ENCODE measurements around the gene SFMBT2. TPM values are rescaled to one million over a fixed set of nuclear protein-coding genes. Genes with fewer than 3 reads are reported as not detected.

SFMBT2 gene
- total RNA-seq, 1 donor from 2014 or later = 9.1 TPM

- Mint-ChIP-seq H3K27ac (no peak overlapping the region), H3K9me3 (ENCODE audit: low read depth) (peaks cover 25% of the 10 kb centered on the region), H3K4me3 (ENCODE audit: low read depth) (no peak overlapping the region), H3K36me3 (ENCODE audit: insufficient read depth) (peaks cover 5% of the 10 kb centered on the region), H3K4me1 (ENCODE audit: low read depth) (peaks cover 6% of the 10 kb centered on the region), H3K27me3 (peaks cover 11% of the 10 kb centered on the region)
- no peak for TF ChIP-seq CTCF (IDR thresholded peaks at IDR 0.05; ENCODE audit: unreplicated experiment)
- no peak for DNase-seq (ENCODE audit: low spot score, unreplicated experiment)
Observed at GRCh38 chr10:7133278-7133677, 277.6 kb downstream of the SFMBT2 start.

- Mint-ChIP-seq H3K4me1 (ENCODE audit: low read depth) (peaks cover 16% of the 10 kb centered on the region), H3K27me3 (peaks cover 3% of the 10 kb centered on the region), H3K9me3 (ENCODE audit: low read depth) (peaks cover 26% of the 10 kb centered on the region), H3K4me3 (ENCODE audit: low read depth) (no peak overlapping the region), H3K36me3 (ENCODE audit: insufficient read depth) (peaks cover 5% of the 10 kb centered on the region), H3K27ac (no peak overlapping the region)
- no peak for TF ChIP-seq CTCF (IDR thresholded peaks at IDR 0.05; ENCODE audit: unreplicated experiment)
- no peak for DNase-seq (ENCODE audit: low spot score, unreplicated experiment)
Observed at GRCh38 chr10:7130191-7130911, 280.5 kb downstream of the SFMBT2 start.

- Mint-ChIP-seq H3K27ac (no peak overlapping the region), H3K4me3 (ENCODE audit: low read depth) (no peak overlapping the region), H3K27me3 (peaks cover 3% of the 10 kb centered on the region), H3K4me1 (ENCODE audit: low read depth) (peaks cover 19% of the 10 kb centered on the region), H3K9me3 (ENCODE audit: low read depth) (peaks cover 8% of the 10 kb centered on the region), H3K36me3 (ENCODE audit: insufficient read depth) (peaks cover 1% of the 10 kb centered on the region)
- DNase-seq (ENCODE audit: low spot score, unreplicated experiment) = no peak
- no peak for TF ChIP-seq CTCF (IDR thresholded peaks at IDR 0.05; ENCODE audit: unreplicated experiment)
Observed at GRCh38 chr10:7123774-7124173, 287.1 kb downstream of the SFMBT2 start.

- Mint-ChIP-seq H3K27me3 (peaks cover 11% of the 10 kb centered on the region), H3K4me3 (ENCODE audit: low read depth) (no peak overlapping the region), H3K9me3 (ENCODE audit: low read depth) (peaks cover 3% of the 10 kb centered on the region), H3K4me1 (ENCODE audit: low read depth) (peaks cover 19% of the 10 kb centered on the region), H3K36me3 (ENCODE audit: insufficient read depth) (no peaks in the 10 kb centered on the region), H3K27ac (no peak overlapping the region)
- TF ChIP-seq CTCF (IDR thresholded peaks at IDR 0.05; ENCODE audit: unreplicated experiment) = no peak
- DNase-seq (ENCODE audit: low spot score, unreplicated experiment) = no peak
Observed at GRCh38 chr10:7122561-7122960, 288.3 kb downstream of the SFMBT2 start.

- Mint-ChIP-seq H3K4me1 (ENCODE audit: low read depth) (peaks cover 9% of the 10 kb centered on the region), H3K36me3 (ENCODE audit: insufficient read depth) (no peaks in the 10 kb centered on the region), H3K27me3 (peaks cover 19% of the 10 kb centered on the region), H3K4me3 (ENCODE audit: low read depth) (no peak overlapping the region), H3K9me3 (ENCODE audit: low read depth) (peaks cover 3% of the 10 kb centered on the region), H3K27ac (no peak overlapping the region)
- DNase-seq (ENCODE audit: low spot score, unreplicated experiment) = peak; percentile 49
- peak; percentile 80 for TF ChIP-seq CTCF (IDR thresholded peaks at IDR 0.05; ENCODE audit: unreplicated experiment)
Observed at GRCh38 chr10:7121154-7121797, 289.6 kb downstream of the SFMBT2 start.
